GM18861 (cell line): ENCODE results near the gene ADCYAP1R1.

Experiments used
- ATAC-seq: cut with Tn5 transposase; IDR thresholded peaks from one replicate; pipeline ENCODE4 v1.9.1; 2021; ENCODE audit not compliant: unreplicated experiment

The ADCYAP1R1 gene

DNA sequence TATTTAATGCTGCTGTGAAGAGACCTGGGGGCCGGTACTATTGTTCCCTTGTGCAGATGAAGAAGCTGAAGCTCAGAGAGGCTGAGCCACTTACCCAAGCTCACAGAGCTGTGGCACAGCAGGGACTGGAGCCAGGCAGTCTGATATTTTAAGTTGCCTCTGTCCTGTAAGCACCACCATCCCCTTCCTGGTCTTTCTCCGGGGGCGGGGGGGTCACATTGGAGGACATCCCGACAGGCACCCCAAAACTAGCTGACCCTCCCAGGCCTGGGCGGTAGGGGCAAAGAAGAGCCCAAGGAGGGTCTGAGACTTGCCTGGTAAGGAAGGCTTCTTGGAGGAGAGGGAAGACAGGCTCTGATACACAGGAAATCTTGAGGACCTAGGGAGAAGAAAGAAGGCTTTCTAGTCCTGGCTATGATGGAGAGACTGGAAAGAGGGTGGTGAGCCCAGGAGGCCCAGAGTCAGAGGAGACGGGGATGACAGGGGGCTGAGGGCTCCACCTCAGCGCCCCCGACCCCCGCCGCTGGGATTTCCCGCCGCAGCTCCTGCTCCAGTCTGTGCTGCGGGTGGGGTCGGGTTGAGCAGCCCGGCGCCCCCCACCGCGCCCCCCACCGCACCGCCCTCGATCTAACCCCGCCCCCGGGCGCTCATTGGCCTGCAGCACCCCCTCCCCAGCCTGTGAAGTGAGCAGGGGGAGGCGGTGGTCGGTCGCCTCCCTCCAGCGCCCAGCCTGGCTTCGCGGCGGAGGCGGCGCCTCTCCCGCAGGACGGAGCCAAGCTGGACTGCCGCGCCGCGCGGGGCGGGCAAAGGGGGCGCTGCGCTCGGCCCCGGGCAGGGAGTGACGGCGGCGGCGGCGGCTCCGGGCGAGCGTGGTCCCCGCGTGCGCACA, at the start of gene ADCYAP1R1:
Gene ADCYAP1R1 (plus strand): TSS at position 711 of the 889 bp plus-strand sequence. CDS start 10,957 bp downstream, outside the sequence.
- ATAC-seq = no peak

DNA sequence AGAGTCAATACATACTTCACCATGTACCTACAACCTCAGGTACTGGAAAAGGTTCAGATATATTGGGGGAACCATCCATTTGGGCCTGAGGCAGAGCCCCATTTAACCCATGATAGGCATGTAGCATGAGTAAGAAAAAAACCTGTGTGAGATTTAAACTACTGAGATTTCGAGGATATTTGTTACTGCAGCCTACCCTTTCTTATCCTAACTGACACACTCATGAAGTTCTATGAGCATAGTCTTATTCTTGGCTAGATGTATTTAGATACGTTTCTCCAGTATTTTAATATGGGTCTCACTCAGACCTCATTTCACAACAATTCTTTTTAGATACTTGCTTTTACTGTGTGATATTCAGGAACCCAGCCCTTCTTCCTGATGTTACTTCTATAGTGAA, 49.0 kb upstream of the ADCYAP1R1 start:
- ATAC-seq = no peak

DNA sequence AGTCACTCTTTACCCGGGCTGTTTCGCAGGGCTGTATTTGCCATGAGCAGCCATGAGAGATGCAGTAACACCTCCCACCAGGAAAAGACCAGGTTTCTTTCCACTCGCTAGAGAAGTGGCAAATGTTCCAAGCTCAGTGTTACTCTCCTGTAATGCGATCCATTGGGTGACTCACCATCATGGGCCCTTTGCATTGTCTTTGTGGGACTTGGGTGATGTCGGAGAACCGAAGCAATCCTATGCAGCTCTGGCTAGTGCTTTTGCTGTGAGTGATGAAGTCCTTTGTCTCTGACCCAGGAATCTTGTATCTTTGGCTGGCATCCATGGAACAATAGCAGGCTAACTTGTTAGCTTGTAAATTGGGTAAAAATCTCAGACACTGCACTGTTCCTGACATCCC, 48.4 kb upstream of the ADCYAP1R1 start:
- no peak for ATAC-seq

- ATAC-seq = no peak
Observed at GRCh38 chr7:31004393-31004792, 47.7 kb upstream of the ADCYAP1R1 start.

GRCh38 chr7:31006857-31007256, 45.3 kb upstream of the ADCYAP1R1 start:
- ATAC-seq = no peak

DNA sequence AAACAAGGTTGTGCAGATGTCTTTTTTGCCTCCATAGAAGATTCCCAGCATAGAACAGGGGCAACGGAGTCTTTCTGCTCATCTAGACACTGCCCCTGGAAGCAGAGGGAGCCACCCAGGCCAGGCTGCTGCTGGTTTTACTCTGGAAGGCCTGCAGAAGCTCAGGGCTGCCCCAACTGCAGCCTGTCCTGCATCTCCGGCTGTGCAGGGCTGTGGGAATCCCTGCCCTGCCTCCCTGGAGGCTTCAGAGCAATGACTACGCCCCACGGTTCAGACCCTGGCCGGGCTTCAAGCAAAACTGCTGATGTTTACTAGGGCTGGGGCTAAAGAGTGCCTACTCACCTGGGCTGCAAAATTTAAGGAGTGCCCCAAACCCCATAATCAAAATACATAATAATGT, 44.5 kb upstream of the ADCYAP1R1 start:
- ATAC-seq = no peak

DNA sequence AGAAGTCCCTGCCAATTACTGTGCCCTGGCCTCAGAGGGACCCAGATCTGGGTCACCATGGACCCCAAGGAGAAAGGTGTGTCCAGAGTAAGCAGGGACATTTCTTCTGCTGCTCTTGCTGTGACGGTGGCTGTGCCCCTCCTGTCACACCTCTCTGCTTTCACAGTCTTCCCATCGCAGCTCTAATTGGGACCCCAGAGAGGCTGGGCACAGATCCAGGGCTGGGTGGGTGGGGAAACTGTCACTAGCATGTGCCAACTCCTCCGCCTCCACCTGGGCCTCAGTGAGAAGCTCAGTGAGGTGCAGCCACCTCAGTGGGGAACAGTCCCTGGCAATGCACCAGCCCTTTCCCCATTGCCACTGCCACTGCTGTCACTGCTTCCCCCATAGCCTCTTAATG, 37.3 kb upstream of the ADCYAP1R1 start:
- ATAC-seq = no peak

DNA sequence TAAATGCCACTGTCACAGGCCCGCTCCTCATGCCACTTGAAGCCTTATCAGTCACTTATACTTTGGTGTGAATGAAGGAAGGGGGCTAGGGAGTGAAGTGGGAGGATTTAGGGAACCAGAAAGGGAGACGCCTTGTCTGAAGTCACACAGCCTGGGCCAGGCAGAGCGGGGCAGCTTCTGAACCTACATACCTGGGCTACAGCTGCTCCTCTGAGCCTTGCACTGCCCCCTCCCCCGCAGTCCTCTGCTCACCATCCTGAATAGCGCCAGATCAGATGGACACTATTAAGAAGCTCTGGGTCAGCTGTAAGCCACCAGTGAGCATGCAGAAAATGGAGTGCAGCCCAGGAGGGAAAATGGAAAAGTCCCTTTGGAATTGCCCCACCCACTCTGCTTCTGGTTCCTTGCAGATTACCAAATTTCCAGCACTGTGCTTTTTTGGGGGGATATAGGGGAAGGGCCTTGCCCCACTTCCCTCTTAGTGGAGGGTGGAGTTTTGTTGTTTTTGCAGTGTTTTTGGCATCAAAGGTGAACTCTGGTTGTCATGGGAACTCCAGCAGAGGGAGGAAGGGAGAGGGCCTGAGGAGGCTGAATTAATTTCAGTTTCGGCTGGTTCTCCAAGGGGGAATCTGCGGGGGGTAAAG, 35.0 kb upstream of the ADCYAP1R1 start:
- ATAC-seq = no peak

DNA sequence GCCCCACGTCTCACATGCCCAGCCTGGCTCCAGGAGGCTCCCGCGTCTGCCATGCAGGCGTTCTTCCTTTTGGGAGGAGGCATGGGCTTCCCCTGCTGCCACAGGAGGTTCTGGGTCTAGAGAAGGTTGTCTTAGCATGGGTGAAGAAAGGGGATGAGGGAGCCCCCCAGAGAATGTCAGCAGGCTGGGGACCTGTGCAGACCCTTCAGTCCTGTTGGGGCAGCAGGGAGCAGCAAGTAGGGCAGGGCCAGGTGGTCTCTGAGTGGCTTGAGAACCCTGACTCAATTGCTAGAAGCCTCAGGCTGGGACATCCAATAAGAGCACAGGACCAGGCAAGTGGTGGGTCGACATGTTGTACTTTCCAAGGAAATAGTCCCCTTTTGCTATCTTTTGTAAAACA, 34.4 kb upstream of the ADCYAP1R1 start:
- no peak for ATAC-seq

GRCh38 chr7:31019509-31019908, 32.6 kb upstream of the ADCYAP1R1 start:
- no peak for ATAC-seq

DNA sequence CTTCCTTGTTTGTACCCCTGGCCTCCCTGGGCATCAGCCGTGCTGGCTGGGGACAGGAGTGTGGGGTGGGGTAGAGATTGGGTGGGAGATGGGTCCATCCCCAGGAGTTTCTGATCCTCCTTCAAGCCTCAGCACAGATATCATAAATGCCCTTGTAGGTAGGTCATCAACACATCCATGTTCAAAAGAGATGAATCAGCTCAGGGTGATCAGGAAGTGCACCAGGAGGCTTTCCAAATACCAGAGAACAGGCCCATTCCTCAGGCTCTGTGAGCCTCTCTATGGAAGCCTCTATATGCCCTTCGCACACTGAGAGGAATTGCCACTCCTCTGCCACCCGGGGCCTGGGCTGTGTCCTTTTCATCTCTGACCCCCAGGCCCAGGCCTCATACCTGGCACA, 31.9 kb upstream of the ADCYAP1R1 start:
- ATAC-seq = no peak

DNA sequence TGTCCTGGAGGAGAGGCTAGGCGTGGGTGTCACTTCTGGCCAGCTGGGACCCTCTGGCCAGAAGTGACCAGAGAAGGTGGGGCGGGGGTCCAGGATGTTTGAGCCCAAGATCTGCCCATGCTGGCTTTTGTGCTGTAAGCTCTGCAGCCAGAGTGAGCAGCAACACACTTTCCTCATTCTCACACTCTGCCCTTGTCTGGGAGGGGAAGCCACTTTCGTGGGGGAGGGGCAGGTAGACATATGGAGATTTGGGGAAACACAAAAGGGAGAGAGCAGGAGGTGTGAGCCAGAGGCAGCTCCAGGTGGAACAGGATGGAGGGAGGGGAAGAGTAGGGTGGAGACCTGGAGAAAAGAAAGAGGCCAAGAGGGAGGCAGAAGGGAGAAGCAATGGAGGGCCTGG, 31.5 kb upstream of the ADCYAP1R1 start:
- no peak for ATAC-seq

DNA sequence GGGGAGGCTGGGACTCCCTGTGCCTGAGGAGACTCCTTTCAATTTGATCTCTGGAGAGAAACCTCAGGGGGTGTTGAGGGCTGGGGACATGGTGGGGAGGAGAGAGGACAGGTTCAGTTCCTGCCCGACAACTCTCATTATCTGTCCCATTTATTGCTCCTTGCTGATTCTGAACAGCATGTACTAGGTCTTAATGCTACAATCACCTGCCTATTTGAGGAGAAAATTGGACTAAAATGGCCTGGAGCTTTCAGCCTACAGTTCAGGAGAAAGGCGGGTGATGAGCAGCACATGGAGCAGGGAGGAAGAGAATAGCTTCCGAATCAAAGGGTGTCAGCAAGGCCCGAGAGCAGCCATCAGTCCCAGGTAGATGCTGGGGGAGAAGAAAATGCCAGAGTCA, 30.0 kb upstream of the ADCYAP1R1 start:
- ATAC-seq = no peak

- ATAC-seq = no peak
Observed at GRCh38 chr7:31022726-31023125, 29.4 kb upstream of the ADCYAP1R1 start.

GRCh38 chr7:31023877-31024276, 28.2 kb upstream of the ADCYAP1R1 start:
- no peak for ATAC-seq

- ATAC-seq = no peak
Observed at GRCh38 chr7:31027161-31027965, 24.7 kb upstream of the ADCYAP1R1 start.

- ATAC-seq = no peak
Observed at GRCh38 chr7:31028006-31028405, 24.1 kb upstream of the ADCYAP1R1 start.

DNA sequence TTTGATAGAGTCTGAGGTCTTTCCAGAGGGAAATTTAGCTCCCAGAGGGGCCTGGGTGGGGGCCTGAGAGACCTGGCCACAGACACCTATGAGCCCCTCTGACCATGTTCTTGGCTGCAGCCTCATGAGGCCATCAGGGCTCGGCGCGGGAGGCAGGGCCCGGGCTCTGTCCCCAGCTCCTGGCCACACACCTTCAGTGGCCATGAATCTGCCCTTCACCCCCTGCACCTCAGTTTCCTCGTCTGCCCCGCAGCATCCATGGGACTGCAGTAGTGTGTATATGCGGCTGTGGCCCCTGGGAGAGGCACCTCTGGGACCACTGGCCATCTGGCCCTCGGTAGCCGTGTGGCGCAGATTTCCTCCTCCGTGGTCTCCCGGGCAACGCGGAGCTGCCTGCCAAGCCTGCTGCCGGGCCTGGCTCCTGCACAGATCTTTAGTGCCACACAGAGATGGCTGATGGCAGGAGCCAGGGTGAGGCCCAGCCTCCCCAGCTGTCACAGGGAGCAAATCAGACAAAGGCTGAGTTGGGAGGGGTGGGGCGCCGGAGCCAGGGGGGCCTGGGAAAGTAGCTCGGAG, 23.6 kb upstream of the ADCYAP1R1 start:
- no peak for ATAC-seq

GRCh38 chr7:31029251-31030042, 22.7 kb upstream of the ADCYAP1R1 start:
- no peak for ATAC-seq

- ATAC-seq = no peak
Observed at GRCh38 chr7:31033674-31034300, 18.3 kb upstream of the ADCYAP1R1 start.
